Neutrophil (primary cell): ENCODE data around the gene ABCB11.

ENCODE experiments used
- H3K27ac ChIP-seq: fragments of 200-600 bp; sonication (generic); 2 replicates; pipeline ENCODE4 v1.5.1; 2016; ENCODE audit warnings: mild to moderate bottlenecking, moderate library complexity
- H3K27me3 ChIP-seq: fragments of 200-600 bp; sonication (generic); 2 replicates; pipeline ENCODE4 v1.6.0; 2016; ENCODE audit warnings: mild to moderate bottlenecking
- H3K36me3 ChIP-seq: fragments of 200-600 bp; sonication (generic); 2 replicates; pipeline ENCODE4 v1.5.1; 2017
- H3K4me1 ChIP-seq, 2 experiments: fragments of 200-600 bp in 1 of 2; sonication (generic) in 1 of 2; 1 replicate in 1 of 2; 2 replicates in 1 of 2; pipeline versions ENCODE4 v1.5.1 to v1.6.1; 2013 to 2016; ENCODE audit warnings: low read depth in 1 of 2, low read length in 1 of 2, mild to moderate bottlenecking in 1 of 2, moderate library complexity in 1 of 2; ENCODE audit not compliant: control insufficient read depth in 1 of 2, insufficient read depth in 1 of 2
- H3K4me3 ChIP-seq, 2 experiments: fragments of 200-600 bp in 1 of 2; sonication (generic) in 1 of 2; 1 replicate in 1 of 2; 2 replicates in 1 of 2; pipeline ENCODE4 v1.5.1; 2013 to 2016; ENCODE audit warnings: low read depth in 1 of 2, low read length in 1 of 2, mild to moderate bottlenecking in 1 of 2, moderate library complexity in 1 of 2
- H3K9me3 ChIP-seq: fragments of 200-600 bp; sonication (generic); 2 replicates; pipeline ENCODE4 v1.5.1; 2016
- CTCF ChIP-seq: fragments of 200-600 bp; sonication (generic); IDR thresholded peaks from 2 replicates; pipeline ENCODE4 v1.5.1; 2016; ENCODE audit warnings: antibody characterized with exemption

Gene ABCB11

GRCh38 chr2:169047256-169048250 lies 16.4 kb upstream of the ABCB11 start:
- Histone ChIP-seq H3K4me1 (peaks cover 6 to 7% of the 10 kb centered on the region in 2 experiments), H3K27me3 (no peaks in the 10 kb centered on the region), H3K36me3 (no peaks in the 10 kb centered on the region), H3K27ac (no peak overlapping the region), H3K4me3 (no peak overlapping the region), H3K9me3 (no peaks in the 10 kb centered on the region)
- TF ChIP-seq CTCF, result no peak

- TF ChIP-seq CTCF, result no peak
- no peak overlapping the region for H3K27ac ChIP-seq
- peaks cover 6 to 7% of the 10 kb centered on the region in 2 experiments for H3K4me1 ChIP-seq
Observed at GRCh38 chr2:169046440-169047151, 15.5 kb upstream of the ABCB11 start.

GRCh38 chr2:169042856-169043255 lies 11.7 kb upstream of the ABCB11 start:
- Histone ChIP-seq H3K9me3 (no peaks in the 10 kb centered on the region), H3K4me3 (no peak overlapping the region), H3K36me3 (no peaks in the 10 kb centered on the region), H3K4me1 (peaks cover 17 to 25% of the 10 kb centered on the region in 2 experiments), H3K27me3 (no peaks in the 10 kb centered on the region), H3K27ac (no peak overlapping the region)
- no peak for TF ChIP-seq CTCF

More at GRCh38 chr2:169046440-169047151, 15.5 kb upstream of the ABCB11 start:
- H3K4me3 ChIP-seq, result no peak overlapping the region
- no peaks in the 10 kb centered on the region for H3K9me3 ChIP-seq
- no peaks in the 10 kb centered on the region for H3K36me3 ChIP-seq
- H3K27me3 ChIP-seq, result no peaks in the 10 kb centered on the region

- TF ChIP-seq CTCF, result no peak
- H3K4me3 ChIP-seq, result no peak overlapping the region
- H3K27me3 ChIP-seq, result no peaks in the 10 kb centered on the region
- no peak overlapping the region for H3K27ac ChIP-seq
- H3K9me3 ChIP-seq, result no peaks in the 10 kb centered on the region
- peaks cover 24 to 30% of the 10 kb centered on the region in 2 experiments for H3K4me1 ChIP-seq
- H3K36me3 ChIP-seq, result no peaks in the 10 kb centered on the region
Observed at GRCh38 chr2:169041594-169041993, 10.5 kb upstream of the ABCB11 start.

- H3K27me3 ChIP-seq, result no peaks in the 10 kb centered on the region
- no peak for TF ChIP-seq CTCF
- peak overlapping the region; percentile 25 for H3K27ac ChIP-seq
- peaks cover 32 to 38% of the 10 kb centered on the region in 2 experiments for H3K4me1 ChIP-seq
- no peaks in the 10 kb centered on the region for H3K9me3 ChIP-seq
- no peak overlapping the region for H3K4me3 ChIP-seq
- H3K36me3 ChIP-seq, result no peaks in the 10 kb centered on the region
Observed at GRCh38 chr2:169039702-169040101, 8.6 kb upstream of the ABCB11 start.
